Naive thymus-derived CD8-positive, alpha-beta T cell (primary cell): Measurements from ENCODE around the gene TIPIN. TPM values are rescaled to one million over a fixed set of nuclear protein-coding genes. Genes with fewer than 3 reads are reported as not detected.

Experiments used
- polyA plus RNA-seq, 3 donors: library from polyadenylated mRNA; unstranded; fragments of 300-500 nt; fragmentation: Illumina TruSeq; gene quantifications; one replicate each; pipeline ENCODE4 v1.2.3, GENCODE V29; 2021
- total RNA-seq, 8 experiments: library from RNA in 2 of 8; stranded (reverse) in 2 of 8; gene quantifications; one replicate each; pipeline ENCODE4 v1.2.3 and lab custom pipeline; 2021 to 2026

Gene TIPIN
- total and polyA plus RNA-seq, 5 experiments from 2014 or later = 9.0 to 14.4 (median 12.1) TPM

Other genes with a start within 250 kb of the TIPIN start
- not detected for gene MEGF11, start 102.9 kb downstream of the TIPIN start, total RNA-seq
- gene MEGF11, start 102.9 kb downstream of the TIPIN start, polyA plus RNA-seq = not detected
- 10 to 100 TPM; 39.8 to 41.0 TPM for gene DIS3L, start 63.1 kb downstream of the TIPIN start, total RNA-seq
- gene DIS3L, start 63.1 kb downstream of the TIPIN start, polyA plus RNA-seq = 10 to 100 TPM; 25.5 to 41.0 (median 27.0) TPM
- gene MAP2K1, start 30.2 kb upstream of the TIPIN start, total RNA-seq = 10 to 100 TPM; 49.3 to 50.8 TPM
- 10 to 100 TPM; 34.7 to 41.7 (median 39.3) TPM for gene MAP2K1, start 30.2 kb upstream of the TIPIN start, polyA plus RNA-seq
- 10 to 100 TPM; 42.0 to 49.3 TPM for gene SNAPC5, start 141.1 kb upstream of the TIPIN start, total RNA-seq
- 10 to 100 TPM; 60.4 to 76.0 (median 69.6) TPM for gene SNAPC5, start 141.1 kb upstream of the TIPIN start, polyA plus RNA-seq
- gene RPL4, start 148.2 kb upstream of the TIPIN start, total RNA-seq = 1,000 to 10,000 TPM; 3,846 to 3,880 TPM
- 1,000 to 10,000 TPM; 1,518 to 1,766 (median 1,686) TPM for gene RPL4, start 148.2 kb upstream of the TIPIN start, polyA plus RNA-seq
- gene ZWILCH, start 148.6 kb upstream of the TIPIN start, total RNA-seq = 10 to 100 TPM in 1 of 2 experiments, 1 to 10 TPM in 1; 7.2 to 12.8 TPM
- 1 to 10 TPM; 5.9 to 6.7 (median 6.4) TPM for gene ZWILCH, start 148.6 kb upstream of the TIPIN start, polyA plus RNA-seq
- not detected for gene LCTL, start 209.3 kb upstream of the TIPIN start, total RNA-seq
- gene LCTL, start 209.3 kb upstream of the TIPIN start, polyA plus RNA-seq = not detected